T-helper 1 cell (primary cell): ENCODE data around the gene RNF38.
"Not testable (repeated sequence)": the region's sequence is repeated elsewhere in the genome, so short reads cannot be mapped to it uniquely, and the experiment has no call there.

Experiments
- DNase-seq, 5 donors: peaks; one replicate each; pipeline ENCODE4 v3.0.0-alpha.2; 2012 to 2020

RNF38 gene

GRCh38 chr9:36402536-36402935 is 2.5 kb upstream of the RNF38 start:
- DNase-seq = no peak

- DNase-seq = no peak
Observed at GRCh38 chr9:36401897-36402480, 1.9 kb upstream of the RNF38 start.

GRCh38 chr9:36401164-36401740 is 1.2 kb upstream of the RNF38 start:
- DNase-seq = peak in 2 of 5 donors; percentile 65 to 79

GRCh38 chr9:36400332-36401163 is 479 bp upstream of the RNF38 start:
- DNase-seq = peak; percentile 88 to 93 (median 90)

DNA sequence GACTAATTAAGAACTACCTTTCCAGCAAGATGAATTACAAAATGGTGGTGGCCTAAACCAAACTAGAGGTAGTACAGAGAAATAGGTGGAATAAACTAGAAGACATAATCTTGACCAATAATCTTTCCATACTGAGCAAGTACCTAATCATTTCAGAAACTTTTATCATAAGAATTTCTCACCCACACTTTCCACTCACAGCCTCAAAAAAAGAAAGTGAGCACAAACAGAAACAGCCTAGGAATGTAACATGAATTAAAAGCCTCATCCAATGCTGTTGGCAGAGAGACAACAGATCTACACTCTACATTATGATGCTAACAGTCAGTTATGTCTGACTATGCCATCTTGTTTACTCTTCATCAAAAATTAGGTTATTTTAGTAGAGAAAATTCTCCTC is 1.3 kb downstream of the RNF38 start:
- no peak for DNase-seq

GRCh38 chr9:36396985-36397384 is 3.1 kb downstream of the RNF38 start:
- no peak for DNase-seq

- no peak for DNase-seq
Observed at GRCh38 chr9:36392489-36392888, 7.6 kb downstream of the RNF38 start.

GRCh38 chr9:36389590-36389989 is 10.5 kb downstream of the RNF38 start:
- DNase-seq = no peak

- DNase-seq = not testable (repeated sequence)
Observed at GRCh38 chr9:36386396-36386965, 13.6 kb downstream of the RNF38 start.

DNA sequence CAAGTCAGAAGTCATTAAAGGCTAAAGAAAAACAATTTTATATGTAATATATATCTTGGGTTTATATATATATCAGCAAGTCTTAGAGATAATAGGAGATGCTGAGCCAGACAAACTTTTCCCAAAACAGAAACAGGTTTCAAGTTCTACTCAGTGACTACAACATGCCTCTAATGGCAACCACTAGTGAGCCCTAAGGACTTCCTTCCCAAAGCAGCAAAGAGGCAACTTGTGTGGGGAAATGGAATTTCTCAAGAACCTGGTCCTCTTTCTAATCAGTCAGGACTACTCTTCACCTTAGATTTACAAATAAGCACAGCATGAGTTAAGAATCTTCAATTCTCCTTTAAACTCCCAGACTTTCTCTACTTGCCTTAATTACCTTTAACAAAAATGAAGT is 17.6 kb downstream of the RNF38 start:
- DNase-seq = no peak

DNA sequence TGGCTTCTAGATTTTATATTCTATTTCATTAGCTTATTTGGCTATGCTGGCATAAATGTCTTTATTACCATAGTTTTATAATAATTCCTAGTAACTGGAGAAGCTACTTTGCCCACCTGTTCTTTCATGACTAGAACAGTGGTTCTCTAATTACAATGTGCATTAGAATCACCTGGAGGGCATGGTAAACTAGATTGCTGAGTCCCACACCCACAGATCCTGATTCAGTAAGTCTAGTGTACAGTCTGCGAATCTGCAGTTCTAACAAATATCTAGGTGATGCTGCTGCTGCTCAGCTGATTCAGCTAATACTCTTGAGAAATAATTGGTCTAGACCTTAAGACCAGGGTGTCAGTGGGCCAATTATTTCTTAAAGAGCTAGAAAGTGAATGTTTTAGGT is 35.5 kb downstream of the RNF38 start:
- no peak for DNase-seq

DNA sequence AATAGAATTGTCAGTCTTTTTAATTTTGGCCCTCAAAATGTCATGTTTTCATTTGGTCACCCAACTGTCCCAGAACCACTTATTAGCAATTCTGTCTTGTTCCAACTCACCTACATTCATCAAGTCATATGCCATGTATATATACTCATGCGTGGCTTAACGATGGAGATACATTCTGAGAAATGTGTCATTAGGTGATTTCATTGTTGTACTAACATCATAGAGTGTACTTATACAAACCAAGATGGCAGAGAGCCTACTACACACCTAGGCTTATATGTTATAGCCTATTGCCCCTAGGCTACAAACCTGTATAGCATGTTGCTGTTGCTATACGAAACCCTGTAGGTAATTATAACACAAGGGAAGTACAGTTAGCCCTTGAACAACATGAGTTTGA is 36.6 kb downstream of the RNF38 start:
- no peak for DNase-seq

DNA sequence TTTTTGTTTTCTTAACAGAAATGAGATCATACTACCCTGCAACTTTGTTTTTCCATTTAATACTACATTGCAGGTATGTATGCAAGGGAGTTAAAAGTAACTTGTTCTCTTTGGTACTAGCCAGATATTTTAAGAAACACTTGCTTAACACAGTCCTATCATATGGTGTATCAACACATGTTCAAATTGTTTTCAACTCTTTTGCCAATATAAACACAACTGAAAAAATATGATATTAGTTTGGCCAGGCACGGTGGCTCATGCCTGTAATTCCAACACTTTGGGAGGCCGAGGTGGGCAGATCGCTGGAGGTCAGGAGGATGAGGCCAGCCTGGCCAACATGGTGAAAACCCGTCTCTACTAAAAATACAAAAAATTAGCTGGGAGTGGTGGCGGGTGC is 41.6 kb downstream of the RNF38 start:
- DNase-seq = no peak

- DNase-seq = no peak
Observed at GRCh38 chr9:36357639-36358038, 42.4 kb downstream of the RNF38 start.

GRCh38 chr9:36346569-36346968 is 53.5 kb downstream of the RNF38 start:
- no peak for DNase-seq

- no peak for DNase-seq
Observed at GRCh38 chr9:36345103-36345846, 54.8 kb downstream of the RNF38 start.

DNA sequence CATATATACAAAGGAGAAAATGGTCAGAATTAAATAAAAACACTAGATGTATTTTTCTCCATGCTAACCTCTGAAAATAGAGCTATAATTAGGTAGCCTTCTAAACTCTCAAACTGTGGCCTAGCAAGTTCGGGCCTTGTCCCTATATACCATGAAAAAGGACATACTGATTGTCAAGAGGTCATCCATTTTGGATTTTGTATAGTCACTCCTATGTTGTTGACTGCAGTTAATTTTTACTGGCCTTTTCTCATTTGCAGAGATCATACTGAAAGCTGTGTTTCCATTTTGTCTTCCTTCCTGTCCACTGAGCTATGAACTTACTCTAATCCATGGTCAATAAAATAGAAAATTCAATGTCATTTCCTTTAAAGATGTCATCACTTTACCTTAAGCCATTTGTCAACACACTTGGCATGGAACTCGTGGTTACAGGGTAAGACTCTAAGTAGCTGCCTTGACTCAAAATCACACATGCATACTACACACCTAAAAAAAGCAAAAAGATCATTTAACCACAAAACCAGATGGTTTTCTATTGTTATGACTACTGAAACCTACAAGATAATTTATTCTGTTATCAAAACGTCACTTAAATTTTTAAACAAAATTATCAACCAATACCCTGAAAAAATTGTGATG is 58.0 kb downstream of the RNF38 start:
- DNase-seq = peak in 1 of 5 donors; percentile 75

DNA sequence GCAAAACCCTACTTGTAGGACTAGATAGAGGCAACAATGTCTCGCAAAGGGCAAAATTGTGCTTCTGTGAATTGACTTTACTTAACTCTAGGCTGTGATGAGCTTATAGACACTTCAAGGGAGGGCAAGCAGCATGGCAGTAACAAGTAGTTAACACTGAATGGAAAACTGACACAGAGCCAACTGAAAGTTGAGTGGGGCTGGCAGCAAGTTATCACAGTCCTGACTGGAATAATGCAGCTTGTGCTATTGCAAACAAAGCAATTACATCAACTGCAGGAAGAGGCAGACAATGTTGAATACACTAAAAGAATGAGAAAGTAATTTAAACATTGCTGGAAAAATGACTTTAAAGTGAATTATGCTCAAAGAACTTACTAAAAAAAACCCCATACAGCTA is 62.2 kb downstream of the RNF38 start:
- DNase-seq = no peak

GRCh38 chr9:36337002-36337401 is 63.1 kb downstream of the RNF38 start:
- DNase-seq = no peak

GRCh38 chr9:36336131-36336907 is 63.8 kb downstream of the RNF38 start:
- DNase-seq = no peak

- no peak for DNase-seq
Observed at GRCh38 chr9:36332006-36332405, 68.1 kb downstream of the RNF38 start.
